HG03039 (cell line): ENCODE data around the gene MECR.
"Not testable (repeated sequence)": the region's sequence is repeated elsewhere in the genome, so short reads cannot be mapped to it uniquely, and the experiment has no call there.

ENCODE experiments used
- ATAC-seq: cut with Tn5 transposase; IDR thresholded peaks from one replicate; pipeline ENCODE4 v1.9.1; 2021; ENCODE audit warnings: mild to moderate bottlenecking, moderate library complexity; ENCODE audit not compliant: unreplicated experiment

The MECR gene

DNA sequence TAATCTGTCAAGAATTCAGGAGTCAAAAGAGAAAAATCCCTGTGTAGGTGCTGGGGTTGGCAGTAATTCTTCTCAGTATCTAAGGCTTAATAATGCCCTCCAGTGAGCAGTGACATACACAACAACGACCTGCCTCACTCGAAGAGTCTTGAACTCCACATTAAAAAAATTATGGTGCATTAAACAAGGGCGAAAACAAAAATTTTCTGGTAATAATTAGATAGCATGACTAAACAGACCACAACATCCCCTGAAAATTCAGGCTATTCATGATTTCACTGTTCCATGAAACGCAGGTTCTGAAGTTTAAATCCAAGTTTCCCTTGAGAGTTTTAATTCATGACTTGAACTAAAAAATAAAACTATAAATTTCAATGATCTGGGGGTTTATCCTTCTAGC, 54.2 kb downstream of the MECR start:
- no peak for ATAC-seq

DNA sequence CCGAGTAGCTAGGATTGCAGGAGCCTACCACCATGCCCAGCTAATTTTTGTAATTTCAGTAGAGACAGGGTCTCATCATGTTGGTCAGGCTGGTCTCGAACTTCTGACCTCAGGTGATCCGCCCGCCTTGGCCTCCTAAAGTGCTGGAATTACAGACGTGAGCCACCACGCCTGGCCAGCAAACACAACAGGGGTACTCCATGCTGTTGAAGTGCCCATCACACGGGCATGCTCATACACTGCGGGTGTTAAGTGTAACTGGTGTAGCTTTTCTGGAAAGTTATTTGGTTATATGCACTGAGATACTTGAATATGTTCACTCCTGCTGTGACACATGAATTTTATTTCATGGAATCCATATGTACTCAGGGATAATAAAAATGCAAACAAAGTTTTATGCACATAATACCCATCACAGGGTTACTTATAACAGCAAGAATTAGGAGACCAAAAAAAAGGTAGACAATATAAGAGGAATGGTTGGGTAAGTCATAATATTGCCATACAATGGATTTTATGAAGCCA, 58.3 kb downstream of the MECR start:
- no peak for ATAC-seq

GRCh38 chr1:29171521-29171920, 59.2 kb downstream of the MECR start:
- ATAC-seq: no peak

DNA sequence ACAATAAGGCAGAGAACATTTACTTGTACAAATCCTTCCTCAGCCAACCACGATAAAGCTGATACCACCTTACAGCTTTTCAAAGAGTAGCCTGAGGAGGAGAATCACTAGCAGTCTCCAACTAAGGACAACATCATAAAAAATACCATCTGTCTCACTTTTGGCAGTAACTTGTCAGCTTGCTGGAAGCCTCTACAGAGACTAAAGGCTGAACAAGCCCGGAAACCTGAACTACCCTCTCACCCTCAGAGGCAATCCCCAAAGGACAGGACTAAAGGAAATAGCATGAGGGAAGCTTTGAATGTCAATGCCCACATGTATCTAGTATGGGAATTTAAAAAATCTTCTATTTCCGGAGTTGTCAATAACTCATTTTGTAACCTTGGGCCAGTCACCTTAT, 59.6 kb downstream of the MECR start:
- no peak for ATAC-seq

DNA sequence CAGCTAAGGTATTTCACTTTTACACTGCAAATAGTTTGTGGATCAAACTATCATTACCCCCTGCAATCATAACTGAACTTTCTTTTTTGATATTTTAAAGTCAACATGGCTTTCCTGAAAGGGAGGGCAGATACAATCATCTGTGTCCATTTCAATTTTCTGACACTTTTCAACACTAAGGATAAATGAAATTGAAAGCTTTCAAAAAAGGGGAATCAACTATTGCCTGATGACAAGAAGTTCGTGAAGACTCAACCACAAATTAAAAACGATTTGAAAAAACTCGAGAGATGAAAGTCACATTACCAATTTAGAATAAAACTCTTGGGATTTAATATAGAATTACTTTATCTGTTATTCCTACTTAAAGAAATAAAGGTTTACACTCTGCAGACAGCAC, 60.8 kb downstream of the MECR start:
- ATAC-seq: no peak

- no peak for ATAC-seq
These were observed 62.8 kb downstream of the MECR start for GRCh38 chr1:29167904-29168303.

DNA sequence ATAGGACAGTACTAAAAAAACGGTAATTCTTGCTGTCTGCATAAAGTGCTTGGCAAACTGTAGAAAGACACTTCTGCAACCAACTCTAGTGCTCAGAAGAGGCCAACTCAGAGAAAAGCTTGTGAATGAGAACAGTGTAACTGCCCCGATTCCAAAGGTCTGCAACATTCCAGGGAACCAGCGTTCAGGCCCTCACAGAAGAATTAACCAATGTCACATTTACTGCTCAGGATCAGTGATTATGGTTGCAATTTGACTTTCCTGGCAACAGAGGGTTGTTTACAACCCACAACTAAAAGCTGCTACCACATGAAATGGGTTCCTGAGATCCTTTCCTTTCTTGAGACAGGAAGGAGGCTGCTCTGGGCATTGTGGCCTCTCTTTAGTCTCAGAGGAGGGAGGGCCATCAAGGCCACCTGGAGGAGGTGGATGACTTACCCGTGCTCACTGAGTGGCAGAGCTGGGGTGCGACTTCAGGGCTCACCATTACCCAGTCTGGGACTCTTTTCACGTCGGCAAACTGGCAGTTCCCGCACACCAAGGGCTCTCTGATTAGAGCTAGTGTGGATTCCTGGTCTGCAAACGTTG, 64.3 kb downstream of the MECR start:
- ATAC-seq: no peak

- no peak for ATAC-seq
These were observed 66.1 kb downstream of the MECR start for GRCh38 chr1:29164588-29164987.

DNA sequence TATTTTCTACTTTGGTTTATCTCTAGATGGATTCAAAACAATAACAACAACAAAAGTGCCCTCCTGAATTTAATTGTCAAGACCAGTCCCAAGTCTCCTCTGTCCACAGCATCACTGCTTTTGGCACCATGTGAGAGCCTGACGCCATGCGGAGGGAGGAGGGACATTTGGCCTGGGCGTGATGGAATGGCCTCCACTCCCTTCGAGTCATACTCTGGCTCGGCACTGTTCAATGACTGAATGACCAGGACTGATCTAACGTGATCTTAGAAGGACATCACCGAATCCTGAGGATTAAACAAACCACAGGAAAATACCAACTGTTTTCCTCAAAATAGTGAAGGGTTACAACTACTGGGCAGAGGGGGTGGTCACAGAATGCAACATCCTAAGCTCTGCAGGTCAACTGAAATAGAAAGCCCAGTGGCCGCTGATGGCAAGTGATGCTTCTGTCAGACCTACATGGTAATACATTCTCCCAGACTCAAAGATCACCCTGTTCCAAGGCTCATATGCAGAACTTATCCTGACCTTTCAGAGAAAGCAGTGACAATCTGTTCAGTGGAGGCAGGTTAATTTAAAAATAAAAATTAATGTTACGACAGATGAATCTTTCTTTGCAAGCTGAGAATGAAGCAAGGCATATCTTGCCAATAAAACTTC, 68.1 kb downstream of the MECR start:
- ATAC-seq: no peak

DNA sequence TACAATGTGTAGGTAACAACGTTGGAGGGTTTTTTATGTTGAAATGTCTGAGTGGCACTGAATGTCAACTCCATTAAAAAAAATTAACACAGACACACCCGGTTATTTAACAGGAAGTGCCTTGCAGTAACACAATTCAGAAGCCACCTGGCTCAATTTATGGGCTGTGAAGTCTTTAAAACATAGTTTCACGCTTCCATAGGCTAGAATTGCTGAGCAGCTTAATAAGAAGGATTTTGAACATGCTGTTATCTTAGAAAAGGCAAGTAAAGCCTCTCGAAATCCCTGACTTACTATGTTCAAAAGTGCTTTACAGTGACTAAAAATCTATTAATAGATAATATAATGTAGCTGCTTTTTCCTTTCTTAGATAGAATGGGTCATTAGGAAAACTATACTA, 68.7 kb downstream of the MECR start:
- no peak for ATAC-seq

GRCh38 chr1:29159773-29160172, 71.0 kb downstream of the MECR start:
- ATAC-seq: no peak

DNA sequence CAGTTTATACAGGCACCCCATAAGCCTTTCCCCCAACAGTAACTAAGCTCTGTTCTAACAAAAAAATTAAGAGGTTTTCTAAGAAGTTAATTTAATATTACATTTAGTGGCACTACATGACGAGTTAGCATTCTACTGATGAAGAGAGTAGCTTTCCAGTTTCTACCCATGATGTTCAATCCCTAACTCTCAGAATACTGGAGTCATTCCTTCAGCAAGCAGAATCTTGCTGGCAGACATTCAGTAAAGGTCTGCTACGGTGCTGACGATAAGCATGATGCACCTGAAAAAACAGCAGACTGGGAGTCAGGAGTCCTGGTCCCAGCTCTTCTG, 73.5 kb downstream of the MECR start:
- no peak for ATAC-seq

- no peak for ATAC-seq
These were observed 74.0 kb downstream of the MECR start for GRCh38 chr1:29156543-29157268.

GRCh38 chr1:29152046-29152805, 78.5 kb downstream of the MECR start:
- no peak for ATAC-seq

GRCh38 chr1:29150346-29150745, 80.4 kb downstream of the MECR start:
- not testable (repeated sequence) for ATAC-seq

- no peak for ATAC-seq
These were observed 81.9 kb downstream of the MECR start for GRCh38 chr1:29148656-29149491.

DNA sequence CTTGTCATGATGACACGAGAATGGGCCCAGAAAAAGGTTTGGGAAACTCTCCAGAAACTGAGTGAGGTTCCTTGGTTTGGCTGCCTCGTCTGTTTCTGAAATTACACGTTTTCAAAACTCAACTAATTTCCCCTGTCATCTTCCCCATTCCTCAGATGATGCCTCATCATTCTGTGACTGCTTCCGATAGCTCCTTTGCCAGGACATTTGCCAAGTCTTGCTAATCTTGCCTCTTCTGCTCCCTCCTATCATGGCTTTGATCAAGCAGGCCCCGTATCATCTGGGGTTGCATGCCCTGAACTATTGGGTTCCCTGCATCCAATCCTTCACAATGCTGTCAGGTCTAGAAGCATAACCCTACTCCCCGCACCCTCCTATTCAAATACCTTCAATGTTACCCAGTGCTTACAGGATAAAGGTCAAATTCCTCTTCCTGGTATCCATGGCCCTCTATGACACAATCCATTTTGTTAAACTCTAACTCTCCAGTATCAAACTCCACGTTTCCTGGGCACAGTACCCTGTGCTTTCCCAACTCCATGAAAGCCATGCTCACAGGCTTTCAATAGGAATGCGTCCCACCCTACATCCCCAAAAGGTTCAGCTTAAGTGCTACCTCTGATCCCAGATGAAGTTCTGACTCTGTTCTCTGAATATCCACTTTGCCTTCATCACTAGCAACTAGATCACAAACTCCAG, 84.8 kb downstream of the MECR start:
- ATAC-seq: no peak

- no peak for ATAC-seq
These were observed 86.6 kb downstream of the MECR start for GRCh38 chr1:29144178-29144577.

DNA sequence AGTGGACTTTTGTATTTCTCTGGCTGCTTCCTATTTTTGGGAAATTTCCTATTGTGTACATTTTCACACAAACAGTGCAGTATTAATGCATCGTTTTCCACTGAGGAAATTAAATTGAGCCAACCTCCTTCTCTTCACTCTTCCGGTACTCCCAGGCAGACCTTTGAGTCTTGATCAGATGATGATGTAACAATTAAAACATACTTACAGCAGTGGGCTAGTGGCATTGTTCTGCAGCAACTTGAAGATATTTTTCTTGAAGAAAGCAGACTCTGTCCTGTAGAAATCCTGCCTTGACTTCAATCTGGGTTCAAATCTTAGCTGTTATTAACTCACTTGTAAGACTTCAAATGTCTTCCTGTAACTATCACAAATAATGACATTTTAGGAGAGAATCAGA, 88.0 kb downstream of the MECR start:
- ATAC-seq: no peak
